Neural cell (in vitro differentiated cells): Measurements from ENCODE around the gene KRT73. TPM values are rescaled to one million over a fixed set of nuclear protein-coding genes. Genes with fewer than 3 reads are reported as not detected.

Experiments
- H2AFZ ChIP-seq: fragments of 200-600, 300-800 bp; sonication (generic), shearing (Covaris generic); 2 replicates; pipeline ENCODE4 v1.6.0; 2014; ENCODE audit warnings: low read depth, mild to moderate bottlenecking, antibody characterized with exemption, low read length, moderate library complexity
- H3F3A ChIP-seq: fragments of 200-600 bp; shearing (Covaris generic); 2 replicates; pipeline ENCODE4 v1.6.1; 2016; ENCODE audit warnings: mild to moderate bottlenecking, moderate library complexity, mixed read lengths, antibody characterized with exemption, low read length; ENCODE audit not compliant: insufficient read depth, poor library complexity, severe bottlenecking
- H3K27ac ChIP-seq: fragments of 200-600, 300-800 bp; sonication (generic), shearing (Covaris generic); 2 replicates; pipeline ENCODE4 v1.5.1; 2014; ENCODE audit warnings: mild to moderate bottlenecking, low read length, moderate library complexity
- H3K27me3 ChIP-seq: fragments of 300-800, 200-600 bp; sonication (generic), shearing (Covaris generic); 2 replicates; pipeline ENCODE4 v1.6.0; 2014; ENCODE audit warnings: mild to moderate bottlenecking, low read depth, low read length, moderate library complexity; ENCODE audit not compliant: insufficient read depth
- H3K36me3 ChIP-seq: fragments of 300-800, 200-600 bp; sonication (generic), shearing (Covaris generic); 2 replicates; pipeline ENCODE4 v1.5.1; 2014; ENCODE audit warnings: mild to moderate bottlenecking, antibody characterized with exemption, low read length, moderate library complexity; ENCODE audit not compliant: insufficient read depth
- H3K4me2 ChIP-seq: fragments of 300-800, 200-600 bp; sonication (generic), shearing (Covaris generic); 2 replicates; pipeline ENCODE4 v1.6.0; 2014; ENCODE audit warnings: mild to moderate bottlenecking, low read length
- H3K4me3 ChIP-seq: fragments of 300-800, 200-600 bp; sonication (generic), shearing (Covaris generic); 2 replicates; pipeline ENCODE4 v1.5.1; 2014; ENCODE audit warnings: mild to moderate bottlenecking, low read length, moderate library complexity
- H3K79me2 ChIP-seq: fragments of 200-600 bp; shearing (Covaris generic); replicated peaks from 2 replicates; pipeline ENCODE4 v1.6.0; 2014; ENCODE audit warnings: mild to moderate bottlenecking, low read length, moderate library complexity; ENCODE audit not compliant: insufficient read depth
- H3K9ac ChIP-seq: fragments of 300-800, 200-600 bp; sonication (generic), shearing (Covaris generic); 2 replicates; pipeline ENCODE4 v1.6.1; 2016; ENCODE audit warnings: mild to moderate bottlenecking, low read length, mixed read lengths
- H3K9me2 ChIP-seq: fragments of 200-600 bp; shearing (Covaris generic); 2 replicates; pipeline ENCODE4 v1.6.1; 2016; ENCODE audit warnings: mild to moderate bottlenecking, low read length, mixed read lengths; ENCODE audit not compliant: insufficient read depth
- H3K9me3 ChIP-seq: fragments of 200-600, 300-800 bp; sonication (generic), shearing (Covaris generic); 2 replicates; pipeline ENCODE4 v1.6.1; 2016; ENCODE audit warnings: mild to moderate bottlenecking, mixed run types, low read length, moderate library complexity, mixed read lengths
- H4K20me1 ChIP-seq: fragments of 200-600 bp; shearing (Covaris generic); 2 replicates; pipeline ENCODE4 v1.6.1; 2016; ENCODE audit warnings: mild to moderate bottlenecking, mixed run types; ENCODE audit not compliant: insufficient read depth
- CTCF ChIP-seq: fragments of 450-650 bp; IDR thresholded peaks from 2 replicates; pipeline ENCODE4 v1.5.1; 2014; ENCODE audit warnings: antibody characterized with exemption, mild to moderate bottlenecking, moderate library complexity; ENCODE audit not compliant: poor library complexity, severe bottlenecking
- EP300 ChIP-seq: fragments of 450-650 bp; conservative IDR thresholded peaks from 2 replicates; pipeline ENCODE4 v1.6.1; 2014; ENCODE audit warnings: antibody characterized with exemption, mild to moderate bottlenecking, moderate library complexity; ENCODE audit not compliant: poor library complexity, severe bottlenecking
- EZH2 ChIP-seq: fragments of 200-600, 300-800 bp; shearing (Covaris generic), sonication (generic); IDR thresholded peaks from 2 replicates; pipeline ENCODE4 v1.6.1; 2014; ENCODE audit warnings: antibody characterized with exemption, low read length, borderline replicate concordance, mild to moderate bottlenecking; ENCODE audit not compliant: insufficient read depth, poor library complexity, severe bottlenecking
- MXI1 ChIP-seq: fragments of 450-650 bp; conservative IDR thresholded peaks from 2 replicates; pipeline ENCODE4 v1.6.1; 2014; ENCODE audit warnings: antibody characterized with exemption, mild to moderate bottlenecking; ENCODE audit not compliant: poor library complexity, severe bottlenecking
- POLR2AphosphoS5 ChIP-seq: IDR thresholded peaks from 2 replicates; pipeline ENCODE4 v1.6.1; 2012
- RAD21 ChIP-seq: fragments of 450-650 bp; conservative IDR thresholded peaks from 2 replicates; pipeline ENCODE4 v1.6.1; 2014; ENCODE audit warnings: antibody characterized with exemption, mild to moderate bottlenecking, moderate library complexity
- REST ChIP-seq: IDR thresholded peaks from 2 replicates; pipeline ENCODE4 v1.6.1; 2012; ENCODE audit warnings: borderline replicate concordance
- SMC3 ChIP-seq: fragments of 450-650 bp; conservative IDR thresholded peaks from 2 replicates; pipeline ENCODE4 v1.6.1; 2014; ENCODE audit warnings: antibody characterized with exemption, mild to moderate bottlenecking, moderate library complexity; ENCODE audit not compliant: poor library complexity
- TAF1 ChIP-seq: IDR thresholded peaks from 2 replicates; pipeline ENCODE4 v1.6.1; 2012; ENCODE audit warnings: low read depth
- polyA plus RNA-seq: library from polyadenylated mRNA; depleted of rRNA; stranded (reverse); fragments of >200 nt; gene quantifications from 2 replicates; pipeline ENCODE4 v1.2.3, GENCODE V29; 2014

The KRT73 gene
- polyA plus RNA-seq, 1 donor from 2014 or later = not detected

GRCh38 chr12:52622349-52622748, 4.0 kb upstream of the KRT73 start:
- Histone ChIP-seq H3K4me2 (no peak overlapping the region), H3K27me3 (no peaks in the 10 kb centered on the region), H3F3A (no peaks in the 10 kb centered on the region), H3K4me3 (no peak overlapping the region), H3K79me2 (no peaks in the 10 kb centered on the region), H3K9me3 (no peaks in the 10 kb centered on the region), H2AFZ (no peak overlapping the region), H3K9me2 (no peaks in the 10 kb centered on the region), H3K9ac (no peak overlapping the region), H4K20me1 (no peaks in the 10 kb centered on the region), H3K36me3 (no peaks in the 10 kb centered on the region), H3K27ac (no peak overlapping the region)
- TF ChIP-seq POLR2AphosphoS5 = no peak
- TF ChIP-seq TAF1 = no peak
- TF ChIP-seq REST = no peak
- TF ChIP-seq CTCF = no peak
- no peak for TF ChIP-seq RAD21
- no peak for TF ChIP-seq EP300
- no peak for TF ChIP-seq MXI1
- TF ChIP-seq SMC3 = no peak

GRCh38 chr12:52618866-52619265, 507 bp upstream of the KRT73 start:
- no peaks in the 10 kb centered on the region for H3F3A ChIP-seq
- H3K36me3 ChIP-seq = no peaks in the 10 kb centered on the region
- H3K79me2 ChIP-seq = no peaks in the 10 kb centered on the region
- no peaks in the 10 kb centered on the region for H3K9me3 ChIP-seq
- TF ChIP-seq RAD21 (no peak), SMC3 (no peak), POLR2AphosphoS5 (no peak), REST (no peak), CTCF (no peak), EP300 (no peak), EZH2 (no peak), TAF1 (no peak), MXI1 (no peak)
- H4K20me1 ChIP-seq = no peaks in the 10 kb centered on the region
- no peaks in the 10 kb centered on the region for H3K9me2 ChIP-seq
- H3K4me3 ChIP-seq = no peak overlapping the region
- H3K9ac ChIP-seq = no peak overlapping the region
- H2AFZ ChIP-seq = no peak overlapping the region
- H3K27me3 ChIP-seq = no peaks in the 10 kb centered on the region
- H3K4me2 ChIP-seq = no peak overlapping the region
- H3K27ac ChIP-seq = no peak overlapping the region
